ENCODE data around the gene IFIT1B. TPM values are rescaled to one million over a fixed set of nuclear protein-coding genes. Genes with fewer than 3 reads are reported as not detected.
"Not testable (repeated sequence)": the region's sequence is repeated elsewhere in the genome, so short reads cannot be mapped to it uniquely, and the experiment has no call there.

IFIT1B gene
- total RNA-seq: not detected
- long read RNA-seq: 0 reads

GRCh38 chr10:89377705-89378637 is at the start of gene IFIT1B:
TSS of gene IFIT1B (plus strand) at chr10:89378056. CDS start at chr10:89378136, 80 bp downstream.
- H3K27me3 ChIP-seq: no peaks in the 10 kb centered on the region
- H3K9me3 ChIP-seq: no peaks in the 10 kb centered on the region
- no peak for TF ChIP-seq CTCF (IDR thresholded peaks at IDR 0.05)
- H3K4me3 ChIP-seq: no peak within 1 kb of the TSS
- no peak within 1 kb of the TSS for H3K27ac ChIP-seq
- no peak for DNase-seq
- H3K36me3 ChIP-seq: no peaks in the 10 kb centered on the region
- peaks cover 15% of the 10 kb centered on the region for H3K4me1 ChIP-seq
- intact Hi-C loops (cut with DNase I): no loop called here
- ATAC-seq: no peak

- Histone ChIP-seq H3K4me1 (peaks cover 46% of the 10 kb centered on the region), H3K36me3 (no peaks in the 10 kb centered on the region), H3K27ac (peak overlapping the region; percentile 87), H3K27me3 (no peaks in the 10 kb centered on the region), H3K9me3 (no peaks in the 10 kb centered on the region), H3K4me3 (peak overlapping the region; percentile 62)
- TF ChIP-seq CTCF (IDR thresholded peaks at IDR 0.05): no peak
- intact Hi-C loops (cut with DNase I): no loop called here
- ATAC-seq (no peak), DNase-seq (no peak)
Measured at GRCh38 chr10:89329151-89329550, 48.7 kb upstream of the IFIT1B start.

GRCh38 chr10:89330014-89330413 is 47.8 kb upstream of the IFIT1B start:
- H3K4me1 ChIP-seq: peaks cover 54% of the 10 kb centered on the region
- H3K27me3 ChIP-seq; intact Hi-C loops (cut with DNase I); ATAC-seq; DNase-seq; H3K27ac ChIP-seq; H3K36me3 ChIP-seq; H3K9me3 ChIP-seq: not testable (repeated sequence)
- H3K4me3 ChIP-seq: peak overlapping the region; percentile 22

- Histone ChIP-seq H3K27me3 (no peaks in the 10 kb centered on the region), H3K4me1 (peaks cover 58% of the 10 kb centered on the region), H3K27ac (no peak overlapping the region), H3K4me3 (peak overlapping the region; percentile 22), H3K9me3 (no peaks in the 10 kb centered on the region), H3K36me3 (no peaks in the 10 kb centered on the region)
- intact Hi-C loops (cut with DNase I): no loop called here
- DNase-seq (no peak), ATAC-seq (no peak)
- TF ChIP-seq CTCF (IDR thresholded peaks at IDR 0.05): no peak
Measured at GRCh38 chr10:89330537-89331212, 47.2 kb upstream of the IFIT1B start.

GRCh38 chr10:89331487-89332122 is 46.3 kb upstream of the IFIT1B start:
- H3K9me3 ChIP-seq; H3K36me3 ChIP-seq; ATAC-seq; H3K27me3 ChIP-seq; intact Hi-C loops (cut with DNase I); DNase-seq: not testable (repeated sequence)
- H3K27ac ChIP-seq: peak overlapping the region; percentile 81
- H3K4me3 ChIP-seq: peak overlapping the region; percentile 58
- peaks cover 62% of the 10 kb centered on the region for H3K4me1 ChIP-seq

- ATAC-seq (peak; percentile 72), DNase-seq (no peak)
- Histone ChIP-seq H3K4me1 (peaks cover 62% of the 10 kb centered on the region), H3K4me3 (peak overlapping the region; percentile 58), H3K27ac (peak overlapping the region; percentile 81), H3K36me3 (no peaks in the 10 kb centered on the region), H3K9me3 (no peaks in the 10 kb centered on the region), H3K27me3 (no peaks in the 10 kb centered on the region)
- intact Hi-C loops (cut with DNase I): no loop called here
- TF ChIP-seq CTCF (IDR thresholded peaks at IDR 0.05): no peak
Measured at GRCh38 chr10:89332123-89332633, 45.7 kb upstream of the IFIT1B start.
